HEK293 (cell line): ENCODE measurements around the gene NEB.

Experiments used
- CTCF ChIA-PET: fragments of 350-600 bp; formaldehyde crosslinking; extraction: SDS; loops from one replicate; lab custom pipeline; 2021; ENCODE audit warnings: antibody characterized with exemption; lab: Yijun Ruan, JAX
- POLR2A ChIA-PET: fragments of 300-600 bp; formaldehyde crosslinking; extraction: SDS; loops from one replicate; lab custom pipeline; 2020; ENCODE audit warnings: antibody characterized with exemption, inconsistent platforms; lab: Yijun Ruan, JAX
- H3K27ac ChIP-seq: fragments of 200-500 bp; sonication (Bioruptor generic); 2 replicates; pipeline ENCODE4 v1.5.1; 2014; ENCODE audit warnings: low read depth, low read length, control low read depth, inconsistent platforms; ENCODE audit errors: extremely low read depth
- H3K36me3 ChIP-seq, 2 experiments: fragments of 200-500 bp in 1 of 2; sonication (Bioruptor generic) in 1 of 2; 1 replicate in 1 of 2; 2 replicates in 1 of 2; pipeline ENCODE4 v1.5.1; 2014 to 2017; ENCODE audit warnings: inconsistent platforms in 2 of 2, low read length in 2 of 2; ENCODE audit not compliant: control insufficient read depth in 2 of 2, insufficient read depth in 1 of 2
- H3K4me1 ChIP-seq: fragments of 200-500 bp; sonication (Bioruptor generic); 2 replicates; pipeline ENCODE4 v1.5.1; 2014; ENCODE audit warnings: mild to moderate bottlenecking, low read length, inconsistent platforms; ENCODE audit not compliant: control insufficient read depth, insufficient read depth
- H3K4me3 ChIP-seq: 2 replicates; pipeline ENCODE4 v1.5.1; 2011; ENCODE audit warnings: low read depth, mild to moderate bottlenecking, control low read depth, low read length, moderate library complexity
- H3K9me3 ChIP-seq: fragments of 200-500 bp; sonication (Bioruptor generic); 2 replicates; pipeline ENCODE4 v1.5.1; 2014; ENCODE audit warnings: low read depth, low read length, inconsistent platforms; ENCODE audit not compliant: control insufficient read depth, insufficient read depth
- GLI4 ChIP-seq: fragments of 450-650 bp; formaldehyde crosslinking; IDR thresholded peaks from 2 replicates; pipeline ENCODE4 v1.5.1; 2016; ENCODE audit warnings: missing biosample characterization, missing genetic modification characterization
- KLF7 ChIP-seq: fragments of 450-650 bp; formaldehyde crosslinking; IDR thresholded peaks from 2 replicates; pipeline ENCODE4 v1.5.1; 2016; ENCODE audit warnings: missing biosample characterization, missing genetic modification characterization, borderline replicate concordance
- KLF9 ChIP-seq: fragments of 450-650 bp; formaldehyde crosslinking; IDR thresholded peaks from 2 replicates; pipeline ENCODE4 v1.5.1; 2016; ENCODE audit warnings: missing biosample characterization, missing genetic modification characterization, low read depth
- PRDM4 ChIP-seq: fragments of 450-650 bp; formaldehyde crosslinking; IDR thresholded peaks from 2 replicates; pipeline ENCODE4 v1.5.1; 2017; ENCODE audit warnings: missing biosample characterization, missing genetic modification characterization
- ZBTB8A ChIP-seq: fragments of 450-650 bp; formaldehyde crosslinking; IDR thresholded peaks from 2 replicates; pipeline ENCODE4 v1.5.1; 2016; ENCODE audit warnings: missing biosample characterization, missing genetic modification characterization
- ZIC2 ChIP-seq: fragments of 450-650 bp; formaldehyde crosslinking; IDR thresholded peaks from 2 replicates; pipeline ENCODE4 v1.5.1; 2016; ENCODE audit warnings: missing biosample characterization, missing genetic modification characterization
- ZNF138 ChIP-seq: fragments of 450-650 bp; formaldehyde crosslinking; IDR thresholded peaks from 2 replicates; pipeline ENCODE4 v1.5.1; 2016; ENCODE audit warnings: missing biosample characterization, missing genetic modification characterization, borderline replicate concordance
- ZNF140 ChIP-seq: fragments of 450-650 bp; formaldehyde crosslinking; IDR thresholded peaks from 2 replicates; pipeline ENCODE4 v1.5.1; 2016; ENCODE audit warnings: missing biosample characterization, missing genetic modification characterization
- ZNF18 ChIP-seq: fragments of 450-650 bp; formaldehyde crosslinking; IDR thresholded peaks from 2 replicates; pipeline ENCODE4 v1.5.1; 2016; ENCODE audit warnings: missing biosample characterization, missing genetic modification characterization
- ZNF223 ChIP-seq: fragments of 450-650 bp; formaldehyde crosslinking; IDR thresholded peaks from 2 replicates; pipeline ENCODE4 v1.5.1; 2016; ENCODE audit warnings: missing biosample characterization, missing genetic modification characterization
- ZNF23 ChIP-seq: fragments of 450-650 bp; formaldehyde crosslinking; IDR thresholded peaks from 2 replicates; pipeline ENCODE4 v1.5.1; 2016; ENCODE audit warnings: missing biosample characterization, missing genetic modification characterization, borderline replicate concordance
- ZNF302 ChIP-seq: fragments of 450-650 bp; formaldehyde crosslinking; IDR thresholded peaks from 2 replicates; pipeline ENCODE4 v1.5.1; 2016; ENCODE audit warnings: missing biosample characterization, missing genetic modification characterization, low read depth
- ZNF404 ChIP-seq: fragments of 450-650 bp; formaldehyde crosslinking; IDR thresholded peaks from 2 replicates; pipeline ENCODE4 v1.5.1; 2017; ENCODE audit warnings: missing biosample characterization, missing genetic modification characterization
- ZNF514 ChIP-seq: fragments of 450-650 bp; formaldehyde crosslinking; IDR thresholded peaks from 2 replicates; pipeline ENCODE4 v1.5.1; 2016; ENCODE audit warnings: missing biosample characterization, missing genetic modification characterization
- ZNF549 ChIP-seq: fragments of 450-650 bp; IDR thresholded peaks from 2 replicates; pipeline ENCODE4 v1.5.1; 2018; ENCODE audit warnings: missing biosample characterization, missing genetic modification characterization, mild to moderate bottlenecking, inconsistent platforms, moderate library complexity
- ZNF660 ChIP-seq: fragments of 450-650 bp; IDR thresholded peaks from 2 replicates; pipeline ENCODE4 v1.5.1; 2018; ENCODE audit warnings: missing biosample characterization, mild to moderate bottlenecking, missing genetic modification characterization
- ZNF692 ChIP-seq: fragments of 450-650 bp; formaldehyde crosslinking; IDR thresholded peaks from 2 replicates; pipeline ENCODE4 v1.5.1; 2016; ENCODE audit warnings: missing biosample characterization, missing genetic modification characterization
- ZSCAN16 ChIP-seq: fragments of 450-650 bp; formaldehyde crosslinking; IDR thresholded peaks from 2 replicates; pipeline ENCODE4 v1.5.1; 2016; ENCODE audit warnings: missing biosample characterization, missing genetic modification characterization
- ZSCAN5A ChIP-seq: fragments of 450-650 bp; formaldehyde crosslinking; IDR thresholded peaks from 2 replicates; pipeline ENCODE4 v1.5.1; 2016; ENCODE audit warnings: missing biosample characterization, missing genetic modification characterization

Gene NEB

GRCh38 chr2:151776367-151776766, 42.1 kb upstream of the NEB start (continued):
- no peak for TF ChIP-seq KLF7 (tag by site-specific recombination)

GRCh38 chr2:151775057-151775740, 40.9 kb upstream of the NEB start:
- peaks cover 8% of the 10 kb centered on the region; the same call in 1 of the 2 replicates for H3K4me1 ChIP-seq
- H3K4me3 ChIP-seq, result no peak overlapping the region
- peaks cover 0 to 26% of the 10 kb centered on the region in 2 experiments; a peak in 1 of 3 replicates for H3K36me3 ChIP-seq
- CTCF ChIA-PET, result no interaction called here
- TF ChIP-seq ZSCAN16 (tag by site-specific recombination), result no peak
- TF ChIP-seq ZNF18 (tag by site-specific recombination), result no peak
- TF ChIP-seq ZNF23, result no peak
- no peak for TF ChIP-seq PRDM4 (tag by site-specific recombination)
- no peak for TF ChIP-seq ZIC2
- no peak for TF ChIP-seq ZSCAN5A
- no peak for TF ChIP-seq ZNF138
- no peak for TF ChIP-seq KLF9 (tag by site-specific recombination)
- POLR2A ChIA-PET, result no interaction called here
- H3K27ac ChIP-seq, result no peak overlapping the region
- H3K9me3 ChIP-seq, result no peaks in the 10 kb centered on the region

- no peak overlapping the region for H3K27ac ChIP-seq
- CTCF ChIA-PET, result interaction anchor here (0.7 kb wide), 1 partner anchor 24 kb away, joined by 3 read pairs; no protein-coding TSS in a partner anchor
- H3K9me3 ChIP-seq, result no peaks in the 10 kb centered on the region
- TF ChIP-seq ZNF549 (tag by site-specific recombination) (peak; percentile 60; the same call in 1 of the 2 replicates), ZNF223 (tag by site-specific recombination) (no peak)
- POLR2A ChIA-PET, result no interaction called here
- peaks cover 8% of the 10 kb centered on the region; the same call in 1 of the 2 replicates for H3K4me1 ChIP-seq
- H3K4me3 ChIP-seq, result no peak overlapping the region
- H3K36me3 ChIP-seq, result peaks cover 0 to 22% of the 10 kb centered on the region in 2 experiments; a peak in 1 of 3 replicates
These were observed 40.2 kb upstream of the NEB start for GRCh38 chr2:151774506-151774905.

- Histone ChIP-seq H3K4me3 (no peak overlapping the region), H3K9me3 (no peaks in the 10 kb centered on the region), H3K27ac (no peak overlapping the region), H3K36me3 (peaks cover 0 to 11% of the 10 kb centered on the region in 2 experiments; a peak in 1 of 3 replicates), H3K4me1 (peaks cover 8% of the 10 kb centered on the region; the same call in 1 of the 2 replicates)
- POLR2A ChIA-PET, result no interaction called here
- CTCF ChIA-PET, result no interaction called here
- no peak for TF ChIP-seq ZNF514 (tag by site-specific recombination)
- no peak for TF ChIP-seq ZNF404 (tag by site-specific recombination)
- TF ChIP-seq ZNF23, result no peak
- TF ChIP-seq GLI4 (tag by site-specific recombination), result no peak
- no peak for TF ChIP-seq ZNF140 (tag by site-specific recombination)
- no peak for TF ChIP-seq ZNF302 (tag by site-specific recombination)
- TF ChIP-seq ZNF660, result no peak
- no peak for TF ChIP-seq ZBTB8A (tag by site-specific recombination)
- TF ChIP-seq ZNF692, result no peak
These were observed 37.5 kb upstream of the NEB start for GRCh38 chr2:151771599-151772358.
